Measurements from ENCODE around the gene USP15. TPM values are rescaled to one million over a fixed set of nuclear protein-coding genes. Genes with fewer than 3 reads are reported as not detected.

The USP15 gene
- total RNA-seq, 4 donors from 2014 or later = 71.1 to 335 (median 97.0) TPM

DNA sequence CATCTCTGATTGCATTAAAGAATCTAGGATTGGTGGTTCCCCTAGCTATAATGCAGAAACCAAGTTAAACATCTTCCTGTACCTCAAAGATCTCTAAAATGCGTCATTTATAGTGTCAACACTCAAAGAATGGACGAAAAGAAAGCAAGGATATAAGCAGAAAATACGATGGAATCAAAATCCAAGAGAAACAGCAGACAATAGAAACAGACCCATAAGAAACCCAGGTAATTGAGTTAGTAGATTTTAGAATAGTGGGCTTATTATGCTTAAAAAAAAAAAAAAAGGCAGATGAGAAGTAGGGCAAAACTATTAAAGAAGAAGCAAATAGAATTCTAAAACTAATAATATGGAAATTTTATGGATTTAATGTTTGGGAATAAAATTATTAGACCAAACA, 44.4 kb downstream of the USP15 start:
- Histone ChIP-seq H3K27ac (no peak overlapping the region), H3K27me3 (no peaks in the 10 kb centered on the region), H3K4me1 (peaks cover 0 to 12% (median 0%) of the 10 kb centered on the region in 4 donors), H3K4me3 (no peak overlapping the region), H3K36me3 (peaks cover 0 to 35% (median 12%) of the 10 kb centered on the region in 4 donors), H3K9me3 (no peaks in the 10 kb centered on the region)
- 100% methylated on average over 3 of the region's 3 CpGs for WGBS, 2 donors (ENCODE audit: low coverage in 1 of 2)
- no peak for DNase-seq
- in situ Hi-C loops (cut with MboI; ENCODE audit: low pct_ligation_motif_present in 1 of 4, low pct_unique_long_range_greater_than_20kb in 1 of 4, low sequenced_read_pairs in 3 of 4) = no loop called here
- TF ChIP-seq POLR2A (IDR thresholded peaks at IDR 0.05) (no peak), EP300 (IDR thresholded peaks at IDR 0.05; ENCODE audit: low read depth) (no peak), POLR2AphosphoS5 (IDR thresholded peaks at IDR 0.05) (no peak)
- TF ChIP-seq, protein P1, sequence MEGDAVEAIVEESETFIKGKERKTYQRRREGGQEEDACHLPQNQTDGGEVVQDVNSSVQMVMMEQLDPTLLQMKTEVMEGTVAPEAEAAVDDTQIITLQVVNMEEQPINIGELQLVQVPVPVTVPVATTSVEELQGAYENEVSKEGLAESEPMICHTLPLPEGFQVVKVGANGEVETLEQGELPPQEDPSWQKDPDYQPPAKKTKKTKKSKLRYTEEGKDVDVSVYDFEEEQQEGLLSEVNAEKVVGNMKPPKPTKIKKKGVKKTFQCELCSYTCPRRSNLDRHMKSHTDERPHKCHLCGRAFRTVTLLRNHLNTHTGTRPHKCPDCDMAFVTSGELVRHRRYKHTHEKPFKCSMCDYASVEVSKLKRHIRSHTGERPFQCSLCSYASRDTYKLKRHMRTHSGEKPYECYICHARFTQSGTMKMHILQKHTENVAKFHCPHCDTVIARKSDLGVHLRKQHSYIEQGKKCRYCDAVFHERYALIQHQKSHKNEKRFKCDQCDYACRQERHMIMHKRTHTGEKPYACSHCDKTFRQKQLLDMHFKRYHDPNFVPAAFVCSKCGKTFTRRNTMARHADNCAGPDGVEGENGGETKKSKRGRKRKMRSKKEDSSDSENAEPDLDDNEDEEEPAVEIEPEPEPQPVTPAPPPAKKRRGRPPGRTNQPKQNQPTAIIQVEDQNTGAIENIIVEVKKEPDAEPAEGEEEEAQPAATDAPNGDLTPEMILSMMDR (IDR thresholded peaks at IDR 0.05) = no peak
- intact Hi-C loops (cut with DNase I; ENCODE audit: low total_unique reads) = no loop called here

DNA sequence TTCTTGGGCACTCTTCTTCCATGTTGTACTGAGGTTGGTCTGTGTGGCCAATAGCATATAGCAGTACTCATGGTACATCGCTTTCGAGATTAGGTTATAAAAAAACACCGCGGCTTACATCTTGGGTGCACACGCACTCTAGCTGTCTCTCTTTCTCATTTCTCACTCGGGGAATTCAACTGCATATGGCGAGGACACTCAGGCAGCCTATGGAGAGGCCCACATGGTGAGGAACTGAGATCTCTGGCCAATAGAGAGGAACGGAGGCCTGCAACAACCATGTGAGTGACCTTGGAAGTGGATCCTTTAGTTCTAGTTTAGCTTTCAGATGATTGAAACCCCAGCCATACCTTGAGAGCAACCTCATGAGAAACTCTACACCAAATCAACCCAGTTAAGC, 45.6 kb downstream of the USP15 start:
- 96 to 99% methylated on average over 6 to 8 of the region's 8 CpGs for WGBS, 2 donors (ENCODE audit: low coverage in 1 of 2)
- no peaks in the 10 kb centered on the region for H3K4me1 ChIP-seq
- H3K27ac ChIP-seq = no peak overlapping the region
- in situ Hi-C loops (cut with MboI; ENCODE audit: low pct_ligation_motif_present in 1 of 4, low pct_unique_long_range_greater_than_20kb in 1 of 4, low sequenced_read_pairs in 3 of 4) = no loop called here
- no peak for TF ChIP-seq POLR2A (IDR thresholded peaks at IDR 0.05)
- TF ChIP-seq EP300 (IDR thresholded peaks at IDR 0.05; ENCODE audit: low read depth) = no peak
- TF ChIP-seq POLR2AphosphoS5 (IDR thresholded peaks at IDR 0.05) = no peak
- TF ChIP-seq, protein P1 (IDR thresholded peaks at IDR 0.05) = no peak
- no peaks in the 10 kb centered on the region for H3K27me3 ChIP-seq
- H3K4me3 ChIP-seq = no peak overlapping the region
- peaks cover 0 to 35% (median 12%) of the 10 kb centered on the region in 4 donors for H3K36me3 ChIP-seq
- no peaks in the 10 kb centered on the region for H3K9me3 ChIP-seq
- DNase-seq = no peak
- intact Hi-C loops (cut with DNase I; ENCODE audit: low total_unique reads) = no loop called here

DNA sequence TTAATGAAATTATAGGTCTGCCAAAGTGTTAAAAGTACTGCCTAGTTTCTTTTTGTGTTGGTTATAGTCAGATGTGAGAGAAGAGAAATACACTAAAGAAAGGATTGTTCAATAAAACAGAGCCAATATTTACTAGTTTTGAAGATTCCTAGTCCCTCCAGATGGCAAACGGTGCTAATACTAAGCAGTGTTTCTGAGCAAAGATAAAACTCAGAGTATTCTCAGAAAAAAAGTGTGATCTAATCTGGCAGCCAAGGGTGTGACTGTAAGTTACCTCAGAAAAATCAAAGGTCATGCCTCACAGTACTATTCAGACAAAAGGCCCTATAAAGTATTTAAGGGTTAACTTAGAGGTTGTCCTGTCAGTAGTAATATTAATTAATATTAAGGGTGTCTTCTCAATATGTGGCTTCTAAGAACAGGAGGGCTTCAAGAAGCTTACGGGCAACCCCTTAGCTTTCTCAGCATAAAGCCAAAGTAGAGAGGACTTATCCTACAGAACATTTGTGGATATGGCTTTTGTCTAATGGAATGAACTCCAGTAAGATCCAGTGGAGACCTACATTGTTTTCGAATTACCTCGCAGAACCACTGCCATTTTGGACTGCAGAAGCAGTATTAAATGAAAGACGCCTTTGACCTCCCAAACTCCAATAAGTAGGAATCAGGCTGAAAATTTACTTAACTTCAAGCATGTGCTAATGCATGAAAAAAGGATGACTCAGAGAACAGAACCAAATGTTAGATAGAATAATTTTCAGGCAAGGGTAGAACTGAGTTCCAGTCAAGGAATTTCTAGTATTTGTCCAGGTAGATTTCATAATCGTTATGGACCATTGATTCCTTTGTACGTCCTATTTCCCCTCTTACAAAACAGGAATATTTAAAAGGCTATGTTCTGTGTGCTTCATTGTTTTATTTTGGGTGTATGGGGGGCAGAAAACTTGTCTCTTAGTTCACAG, 46.6 kb downstream of the USP15 start:
- 94 to 100% methylated on average over 7 of the region's 7 CpGs for WGBS, 2 donors (ENCODE audit: low coverage in 1 of 2)
- TF ChIP-seq POLR2AphosphoS5 (IDR thresholded peaks at IDR 0.05) (no peak), EP300 (IDR thresholded peaks at IDR 0.05; ENCODE audit: low read depth) (no peak), POLR2A (IDR thresholded peaks at IDR 0.05) (no peak)
- TF ChIP-seq, protein P1 (IDR thresholded peaks at IDR 0.05) = no peak
- H3K4me3 ChIP-seq = no peak overlapping the region
- H3K27me3 ChIP-seq = no peaks in the 10 kb centered on the region
- H3K9me3 ChIP-seq = no peaks in the 10 kb centered on the region
- DNase-seq = no peak
- peaks cover 0 to under 1% (median 0%) of the 10 kb centered on the region in 4 donors for H3K4me1 ChIP-seq
- H3K27ac ChIP-seq = no peak overlapping the region
- intact Hi-C loops (cut with DNase I; ENCODE audit: low total_unique reads) (no loop called here), in situ Hi-C loops (cut with MboI; ENCODE audit: low pct_ligation_motif_present in 1 of 4, low pct_unique_long_range_greater_than_20kb in 1 of 4, low sequenced_read_pairs in 3 of 4) (no loop called here)
- H3K36me3 ChIP-seq = peaks cover 0 to 35% (median 12%) of the 10 kb centered on the region in 4 donors

DNA sequence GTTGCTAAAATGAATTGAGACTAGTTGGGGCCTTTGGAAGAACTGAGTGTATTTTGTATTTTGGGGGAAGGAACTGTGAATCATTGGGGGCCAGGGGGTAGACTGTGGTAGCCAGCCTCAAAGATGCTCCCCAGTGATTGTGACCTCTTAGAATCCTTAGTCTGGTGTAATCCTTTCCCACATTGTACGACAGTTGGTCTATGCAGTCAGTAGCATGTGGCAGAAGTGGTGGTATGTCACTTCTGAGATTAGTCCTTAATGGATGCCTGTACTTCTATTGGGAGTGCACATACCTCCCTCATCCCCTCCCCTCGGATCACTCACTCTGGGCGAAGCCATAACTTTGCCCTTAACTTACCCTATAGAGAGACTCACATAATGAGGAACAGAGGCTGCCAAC, 48.0 kb downstream of the USP15 start:
- no peak for TF ChIP-seq POLR2A (IDR thresholded peaks at IDR 0.05)
- TF ChIP-seq, protein P1 (IDR thresholded peaks at IDR 0.05) = no peak
- 96 to 100% methylated on average over 2 to 3 of the region's 3 CpGs for WGBS, 2 donors (ENCODE audit: low coverage in 1 of 2)
- DNase-seq = no peak
- Histone ChIP-seq H3K4me1 (peaks cover 0 to 5% (median 1%) of the 10 kb centered on the region in 4 donors), H3K36me3 (peaks cover 0 to 28% (median 9%) of the 10 kb centered on the region in 4 donors), H3K27me3 (no peaks in the 10 kb centered on the region), H3K27ac (no peak overlapping the region), H3K9me3 (no peaks in the 10 kb centered on the region), H3K4me3 (no peak overlapping the region)
- intact Hi-C loops (cut with DNase I; ENCODE audit: low total_unique reads) = no loop called here
- in situ Hi-C loops (cut with MboI; ENCODE audit: low pct_ligation_motif_present in 1 of 4, low pct_unique_long_range_greater_than_20kb in 1 of 4, low sequenced_read_pairs in 3 of 4) = no loop called here

Data from transverse colon (tissue), 4 donors.